GM18526 (cell line): Measurements from ENCODE around the gene ZNF189.

Experiments
- POLR2A ChIP-seq: IDR thresholded peaks from 3 replicates; pipeline ENCODE4 v1.6.1; 2011; ENCODE audit not compliant: insufficient read length; ENCODE audit errors: extremely low read depth

ZNF189 gene

GRCh38 chr9:101449071-101449721 lies 50.5 kb downstream of the ZNF189 start:
- no peak for TF ChIP-seq POLR2A

GRCh38 chr9:101450931-101451330 lies 52.3 kb downstream of the ZNF189 start:
- no peak for TF ChIP-seq POLR2A

GRCh38 chr9:101451498-101451897 lies 52.8 kb downstream of the ZNF189 start:
- no peak for TF ChIP-seq POLR2A

GRCh38 chr9:101453776-101454570 lies 55.3 kb downstream of the ZNF189 start:
- TF ChIP-seq POLR2A: no peak

- no peak for TF ChIP-seq POLR2A
Measured at GRCh38 chr9:101455656-101456240, 57.1 kb downstream of the ZNF189 start.

GRCh38 chr9:101457003-101457402 lies 58.4 kb downstream of the ZNF189 start:
- no peak for TF ChIP-seq POLR2A

GRCh38 chr9:101458963-101459631 lies 60.4 kb downstream of the ZNF189 start:
- TF ChIP-seq POLR2A: no peak
